Globus pallidus (tissue), 1 donor: ENCODE results near the gene PARVA.

Experiments used
- DNase-seq: peaks from one replicate; pipeline ENCODE4 v3.0.0-alpha.2; 2015; ENCODE audit warnings: low spot score

The PARVA gene

GRCh38 chr11:12403997-12404350, 26.6 kb downstream of the PARVA start:
- no peak for DNase-seq

GRCh38 chr11:12404436-12404835, 27.1 kb downstream of the PARVA start:
- DNase-seq = no peak

GRCh38 chr11:12408156-12408770, 30.9 kb downstream of the PARVA start:
- no peak for DNase-seq

GRCh38 chr11:12409621-12410005, 32.2 kb downstream of the PARVA start:
- no peak for DNase-seq

- DNase-seq = no peak
These were observed 32.8 kb downstream of the PARVA start for GRCh38 chr11:12410006-12410728.

GRCh38 chr11:12411393-12411792, 34.0 kb downstream of the PARVA start:
- DNase-seq = no peak

- peak; percentile 22 for DNase-seq
These were observed 34.7 kb downstream of the PARVA start for GRCh38 chr11:12411806-12412727.

- DNase-seq = no peak
These were observed 36.0 kb downstream of the PARVA start for GRCh38 chr11:12413141-12414052.

GRCh38 chr11:12414611-12415010, 37.2 kb downstream of the PARVA start:
- DNase-seq = no peak

GRCh38 chr11:12415342-12415966, 38.1 kb downstream of the PARVA start:
- DNase-seq = no peak

GRCh38 chr11:12416552-12416951, 39.2 kb downstream of the PARVA start:
- no peak for DNase-seq

GRCh38 chr11:12417691-12418611, 40.6 kb downstream of the PARVA start:
- no peak for DNase-seq

- DNase-seq = no peak
These were observed 42.7 kb downstream of the PARVA start for GRCh38 chr11:12420040-12420439.

- no peak for DNase-seq
These were observed 43.3 kb downstream of the PARVA start for GRCh38 chr11:12420706-12421105.

- no peak for DNase-seq
These were observed 44.0 kb downstream of the PARVA start for GRCh38 chr11:12421386-12421785.

- DNase-seq = no peak
These were observed 48.8 kb downstream of the PARVA start for GRCh38 chr11:12426176-12426575.

- DNase-seq = no peak
These were observed 51.8 kb downstream of the PARVA start for GRCh38 chr11:12429155-12429554.

GRCh38 chr11:12430351-12430750, 53.0 kb downstream of the PARVA start:
- DNase-seq = no peak

- DNase-seq = no peak
These were observed 53.7 kb downstream of the PARVA start for GRCh38 chr11:12430954-12431595.

- no peak for DNase-seq
These were observed 55.1 kb downstream of the PARVA start for GRCh38 chr11:12432507-12432906.
